IPS DF 6.9 (cell line): Measurements from ENCODE around the gene STEAP4.

Experiments used
- DNase-seq: peaks from one replicate; pipeline ENCODE4 v3.0.0-alpha.2; 2013; ENCODE audit warnings: low read depth, low spot score
- H3K27ac ChIP-seq: one replicate; pipeline ENCODE4 v1.5.1; 2013; ENCODE audit warnings: low read length, control low read depth
- H3K27me3 ChIP-seq: 2 replicates; pipeline ENCODE4 v1.6.1; 2013; ENCODE audit warnings: mild to moderate bottlenecking, low read length; ENCODE audit not compliant: control insufficient read depth, insufficient read depth
- H3K36me3 ChIP-seq: 2 replicates; pipeline ENCODE4 v1.6.1; 2013; ENCODE audit warnings: low read length; ENCODE audit not compliant: control insufficient read depth, insufficient read depth
- H3K4me1 ChIP-seq: 2 replicates; pipeline ENCODE4 v1.6.1; 2013; ENCODE audit warnings: low read length; ENCODE audit not compliant: control insufficient read depth, insufficient read depth
- H3K4me3 ChIP-seq: 2 replicates; pipeline ENCODE4 v1.5.1; 2013; ENCODE audit warnings: mild to moderate bottlenecking, low read length
- H3K9me3 ChIP-seq: 2 replicates; pipeline ENCODE4 v1.6.1; 2013; ENCODE audit warnings: low read length, inconsistent platforms; ENCODE audit not compliant: control insufficient read depth, insufficient read depth
- WGBS: extraction: QIAGEN DNeasy Blood & Tissue Kit; methylation state at CpG from one replicate; pipeline ENCODE4 v1.1.7; 2013; ENCODE audit warnings: mixed read lengths, missing lambda C conversion rate; ENCODE audit not compliant: insufficient read length, insufficient coverage; 5-methylcytosine and 5-hydroxymethylcytosine counted together

Gene STEAP4

GRCh38 chr7:88226201-88226600, 80.5 kb downstream of the STEAP4 start:
- H3K4me1 ChIP-seq: no peaks in the 10 kb centered on the region
- H3K9me3 ChIP-seq: no peaks in the 10 kb centered on the region
- no peak overlapping the region for H3K27ac ChIP-seq
- no peak overlapping the region for H3K4me3 ChIP-seq
- no peaks in the 10 kb centered on the region for H3K27me3 ChIP-seq
- no CpG with 5 or more reads among the region's 4 CpGs for WGBS
- H3K36me3 ChIP-seq: no peaks in the 10 kb centered on the region
- DNase-seq: no peak

GRCh38 chr7:88224601-88225275, 82.0 kb downstream of the STEAP4 start:
- no peak for DNase-seq
- H3K36me3 ChIP-seq: no peaks in the 10 kb centered on the region
- H3K4me1 ChIP-seq: no peaks in the 10 kb centered on the region
- no CpG with 5 or more reads among the region's 2 CpGs for WGBS
- no peaks in the 10 kb centered on the region for H3K9me3 ChIP-seq
- no peak overlapping the region for H3K27ac ChIP-seq
- H3K27me3 ChIP-seq: no peaks in the 10 kb centered on the region
- no peak overlapping the region for H3K4me3 ChIP-seq

- no CpG with 5 or more reads among the region's 2 CpGs for WGBS
- Histone ChIP-seq H3K36me3 (no peaks in the 10 kb centered on the region), H3K4me1 (no peaks in the 10 kb centered on the region; the same call in 1 of the 2 replicates), H3K4me3 (no peak overlapping the region), H3K27ac (no peak overlapping the region), H3K9me3 (no peaks in the 10 kb centered on the region), H3K27me3 (no peaks in the 10 kb centered on the region)
- DNase-seq: no peak
Measured at GRCh38 chr7:88223265-88223664, 83.4 kb downstream of the STEAP4 start.
